SK-N-SH treated with all-trans-retinoic acid at 6 μM for 48 hours (cell line): Measurements from ENCODE around the gene LRMDA.

Source experiments
- ATAC-seq: fragments of 200-7000 bp; cut with Tn5 transposase; 3 replicates; pipeline ENCODE4 v1.9.1; 2020; ENCODE audit warnings: mild to moderate bottlenecking, moderate library complexity
- ARNTL ChIP-seq: fragments of 450-650 bp; formaldehyde crosslinking; IDR thresholded peaks from 2 replicates; pipeline ENCODE4 v1.5.0; 2020; ENCODE audit warnings: low read depth, mild to moderate bottlenecking, moderate library complexity, borderline replicate concordance
- BACH2 ChIP-seq: fragments of 250-450 bp; sonication (Bioruptor Pico); IDR thresholded peaks from 2 replicates; pipeline ENCODE4 v1.9.0; 2021; ENCODE audit warnings: mild to moderate bottlenecking, borderline replicate concordance
- CSDC2 ChIP-seq: fragments of 250-450 bp; sonication (Bioruptor Pico); IDR thresholded peaks from 2 replicates; pipeline ENCODE4 v1.5.0; 2020; ENCODE audit warnings: mild to moderate bottlenecking, moderate library complexity
- ESRRG ChIP-seq: fragments of 250-450 bp; sonication (Bioruptor Pico); IDR thresholded peaks from 2 replicates; pipeline ENCODE4 v1.6.1; 2021; ENCODE audit warnings: mild to moderate bottlenecking
- GLIS3 ChIP-seq: fragments of 250-450 bp; sonication (Bioruptor Pico); IDR thresholded peaks from 2 replicates; pipeline ENCODE4 v1.5.0; 2020; ENCODE audit warnings: mild to moderate bottlenecking, moderate library complexity
- OSR1 ChIP-seq: fragments of 250-450 bp; sonication (Bioruptor Pico); IDR thresholded peaks from 2 replicates; pipeline ENCODE4 v1.8.0; 2022; ENCODE audit warnings: moderate library complexity, mild to moderate bottlenecking, inconsistent platforms
- PPARA ChIP-seq: fragments of 250-450 bp; sonication (Bioruptor Pico); IDR thresholded peaks from 2 replicates; pipeline ENCODE4 v1.5.0; 2020; ENCODE audit warnings: mild to moderate bottlenecking, borderline replicate concordance
- RARB ChIP-seq: fragments of 250-450 bp; sonication (Bioruptor Pico); IDR thresholded peaks from 2 replicates; pipeline ENCODE4 v1.8.0; 2021; ENCODE audit warnings: mild to moderate bottlenecking, moderate library complexity
- TCF4 ChIP-seq: fragments of 250-450 bp; sonication (Bioruptor Pico); IDR thresholded peaks from 2 replicates; pipeline ENCODE4 v1.8.0; 2021; ENCODE audit warnings: mild to moderate bottlenecking, moderate library complexity, borderline replicate concordance
- TOX ChIP-seq: fragments of 250-450 bp; sonication (Bioruptor Pico); IDR thresholded peaks from 2 replicates; pipeline ENCODE4 v1.8.0; 2021; ENCODE audit warnings: mild to moderate bottlenecking, moderate library complexity, borderline replicate concordance
- ZC3H10 ChIP-seq: fragments of 250-450 bp; sonication (Bioruptor Pico); IDR thresholded peaks from 2 replicates; pipeline ENCODE4 v1.5.1; 2021; ENCODE audit warnings: mild to moderate bottlenecking, moderate library complexity
- ZFP3 ChIP-seq: fragments of 250-450 bp; sonication (Bioruptor Pico); IDR thresholded peaks from 2 replicates; pipeline ENCODE4 v1.5.0; 2020; ENCODE audit warnings: mild to moderate bottlenecking, moderate library complexity
- ZFP30 ChIP-seq: fragments of 450-650 bp; formaldehyde crosslinking; IDR thresholded peaks from 2 replicates; pipeline ENCODE4 v1.5.0; 2022; ENCODE audit warnings: mild to moderate bottlenecking, moderate library complexity
- ZNF565 ChIP-seq: fragments of 450-650 bp; formaldehyde crosslinking; conservative IDR thresholded peaks from 2 replicates; pipeline ENCODE4 v1.5.0; 2020; ENCODE audit warnings: low read depth, mild to moderate bottlenecking, moderate library complexity
- ZNF70 ChIP-seq: fragments of 450-650 bp; formaldehyde crosslinking; IDR thresholded peaks from 2 replicates; pipeline ENCODE4 v1.5.0; 2020; ENCODE audit warnings: mild to moderate bottlenecking, moderate library complexity
- ZNF8 ChIP-seq: fragments of 450-650 bp; formaldehyde crosslinking; IDR thresholded peaks from 2 replicates; pipeline ENCODE4 v1.5.0; 2020; ENCODE audit warnings: mild to moderate bottlenecking, moderate library complexity
- TF ChIP-seq, protein P1 (sequence below): fragments of 250-450 bp; sonication (Bioruptor Pico); IDR thresholded peaks from 2 replicates; pipeline ENCODE4 v1.8.0; 2020; ENCODE audit warnings: mild to moderate bottlenecking, moderate library complexity, borderline replicate concordance
- TF ChIP-seq, protein P2 (sequence below): fragments of 250-450 bp; sonication (Bioruptor Pico); IDR thresholded peaks from 2 replicates; pipeline ENCODE4 v1.5.1; 2020; ENCODE audit warnings: low read depth, mild to moderate bottlenecking, moderate library complexity
- TF ChIP-seq, protein P3 (sequence below): fragments of 250-450 bp; sonication (Bioruptor Pico); IDR thresholded peaks from 2 replicates; pipeline ENCODE4 v1.8.0; 2021; ENCODE audit warnings: low read depth, mild to moderate bottlenecking, moderate library complexity, borderline replicate concordance
- TF ChIP-seq, protein P4 (sequence below): fragments of 250-450 bp; sonication (Bioruptor Pico); IDR thresholded peaks from 2 replicates; pipeline ENCODE4 v1.5.1; 2021; ENCODE audit warnings: mild to moderate bottlenecking, moderate library complexity
- TF ChIP-seq, protein P5 (sequence below): fragments of 250-450 bp; sonication (Bioruptor Pico); IDR thresholded peaks from 2 replicates; pipeline ENCODE4 v1.5.0; 2020; ENCODE audit warnings: mild to moderate bottlenecking, moderate library complexity

LRMDA gene

DNA sequence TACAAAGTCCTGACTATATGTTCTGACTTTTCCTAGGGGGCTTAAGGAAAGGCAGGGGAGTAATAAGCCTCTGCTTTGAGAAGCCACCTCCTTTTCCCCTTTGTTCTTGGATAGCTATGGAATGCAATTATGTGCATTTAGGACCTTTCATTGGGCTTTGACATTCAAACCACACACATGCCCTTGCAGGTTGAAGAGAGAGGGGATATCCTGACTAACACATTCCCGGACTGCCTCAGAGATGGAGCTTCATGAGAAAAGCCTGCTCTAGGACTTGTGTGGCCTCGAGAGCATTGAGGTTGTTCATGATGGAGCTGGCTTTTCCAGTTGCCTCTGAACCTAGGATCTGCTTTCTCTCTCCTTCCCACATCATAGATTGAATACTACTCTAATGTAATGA, 694.5 kb downstream of the LRMDA start:
- TF ChIP-seq ZNF70 (CRISPR knock-in tag), result no peak
- TF ChIP-seq, protein P1, sequence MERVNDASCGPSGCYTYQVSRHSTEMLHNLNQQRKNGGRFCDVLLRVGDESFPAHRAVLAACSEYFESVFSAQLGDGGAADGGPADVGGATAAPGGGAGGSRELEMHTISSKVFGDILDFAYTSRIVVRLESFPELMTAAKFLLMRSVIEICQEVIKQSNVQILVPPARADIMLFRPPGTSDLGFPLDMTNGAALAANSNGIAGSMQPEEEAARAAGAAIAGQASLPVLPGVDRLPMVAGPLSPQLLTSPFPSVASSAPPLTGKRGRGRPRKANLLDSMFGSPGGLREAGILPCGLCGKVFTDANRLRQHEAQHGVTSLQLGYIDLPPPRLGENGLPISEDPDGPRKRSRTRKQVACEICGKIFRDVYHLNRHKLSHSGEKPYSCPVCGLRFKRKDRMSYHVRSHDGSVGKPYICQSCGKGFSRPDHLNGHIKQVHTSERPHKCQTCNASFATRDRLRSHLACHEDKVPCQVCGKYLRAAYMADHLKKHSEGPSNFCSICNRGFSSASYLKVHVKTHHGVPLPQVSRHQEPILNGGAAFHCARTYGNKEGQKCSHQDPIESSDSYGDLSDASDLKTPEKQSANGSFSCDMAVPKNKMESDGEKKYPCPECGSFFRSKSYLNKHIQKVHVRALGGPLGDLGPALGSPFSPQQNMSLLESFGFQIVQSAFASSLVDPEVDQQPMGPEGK (CRISPR knock-in tag), result no peak
- TF ChIP-seq, protein P2, sequence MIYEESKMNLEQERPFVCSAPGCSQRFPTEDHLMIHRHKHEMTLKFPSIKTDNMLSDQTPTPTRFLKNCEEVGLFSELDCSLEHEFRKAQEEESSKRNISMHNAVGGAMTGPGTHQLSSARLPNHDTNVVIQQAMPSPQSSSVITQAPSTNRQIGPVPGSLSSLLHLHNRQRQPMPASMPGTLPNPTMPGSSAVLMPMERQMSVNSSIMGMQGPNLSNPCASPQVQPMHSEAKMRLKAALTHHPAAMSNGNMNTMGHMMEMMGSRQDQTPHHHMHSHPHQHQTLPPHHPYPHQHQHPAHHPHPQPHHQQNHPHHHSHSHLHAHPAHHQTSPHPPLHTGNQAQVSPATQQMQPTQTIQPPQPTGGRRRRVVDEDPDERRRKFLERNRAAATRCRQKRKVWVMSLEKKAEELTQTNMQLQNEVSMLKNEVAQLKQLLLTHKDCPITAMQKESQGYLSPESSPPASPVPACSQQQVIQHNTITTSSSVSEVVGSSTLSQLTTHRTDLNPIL (CRISPR knock-in tag), result no peak
- TF ChIP-seq, protein P3, sequence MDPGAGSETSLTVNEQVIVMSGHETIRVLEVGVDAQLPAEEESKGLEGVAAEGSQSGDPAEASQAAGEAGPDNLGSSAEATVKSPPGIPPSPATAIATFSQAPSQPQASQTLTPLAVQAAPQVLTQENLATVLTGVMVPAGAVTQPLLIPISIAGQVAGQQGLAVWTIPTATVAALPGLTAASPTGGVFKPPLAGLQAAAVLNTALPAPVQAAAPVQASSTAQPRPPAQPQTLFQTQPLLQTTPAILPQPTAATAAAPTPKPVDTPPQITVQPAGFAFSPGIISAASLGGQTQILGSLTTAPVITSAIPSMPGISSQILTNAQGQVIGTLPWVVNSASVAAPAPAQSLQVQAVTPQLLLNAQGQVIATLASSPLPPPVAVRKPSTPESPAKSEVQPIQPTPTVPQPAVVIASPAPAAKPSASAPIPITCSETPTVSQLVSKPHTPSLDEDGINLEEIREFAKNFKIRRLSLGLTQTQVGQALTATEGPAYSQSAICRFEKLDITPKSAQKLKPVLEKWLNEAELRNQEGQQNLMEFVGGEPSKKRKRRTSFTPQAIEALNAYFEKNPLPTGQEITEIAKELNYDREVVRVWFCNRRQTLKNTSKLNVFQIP (CRISPR knock-in tag), result no peak
- no peak for TF ChIP-seq ZFP30
- no peak for TF ChIP-seq OSR1 (CRISPR knock-in tag)
- TF ChIP-seq ZC3H10 (CRISPR knock-in tag), result no peak
- TF ChIP-seq PPARA (CRISPR knock-in tag), result no peak
- TF ChIP-seq RARB (CRISPR knock-in tag), result no peak
- TF ChIP-seq BACH2 (CRISPR knock-in tag), result no peak
- TF ChIP-seq ESRRG (CRISPR knock-in tag), result no peak
- TF ChIP-seq ZNF8 (CRISPR knock-in tag), result no peak
- no peak for TF ChIP-seq ZFP3 (CRISPR knock-in tag)
- TF ChIP-seq, protein P4, sequence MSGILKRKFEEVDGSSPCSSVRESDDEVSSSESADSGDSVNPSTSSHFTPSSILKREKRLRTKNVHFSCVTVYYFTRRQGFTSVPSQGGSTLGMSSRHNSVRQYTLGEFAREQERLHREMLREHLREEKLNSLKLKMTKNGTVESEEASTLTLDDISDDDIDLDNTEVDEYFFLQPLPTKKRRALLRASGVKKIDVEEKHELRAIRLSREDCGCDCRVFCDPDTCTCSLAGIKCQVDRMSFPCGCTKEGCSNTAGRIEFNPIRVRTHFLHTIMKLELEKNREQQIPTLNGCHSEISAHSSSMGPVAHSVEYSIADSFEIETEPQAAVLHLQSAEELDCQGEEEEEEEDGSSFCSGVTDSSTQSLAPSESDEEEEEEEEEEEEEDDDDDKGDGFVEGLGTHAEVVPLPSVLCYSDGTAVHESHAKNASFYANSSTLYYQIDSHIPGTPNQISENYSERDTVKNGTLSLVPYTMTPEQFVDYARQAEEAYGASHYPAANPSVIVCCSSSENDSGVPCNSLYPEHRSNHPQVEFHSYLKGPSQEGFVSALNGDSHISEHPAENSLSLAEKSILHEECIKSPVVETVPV, result no peak
- no peak for TF ChIP-seq TCF4 (CRISPR knock-in tag)
- no peak for TF ChIP-seq ZNF565 (CRISPR knock-in tag)
- no peak for TF ChIP-seq TOX
- TF ChIP-seq ARNTL (CRISPR knock-in tag), result no peak
- TF ChIP-seq CSDC2 (CRISPR knock-in tag), result no peak
- no peak for TF ChIP-seq GLIS3 (CRISPR knock-in tag)
- ATAC-seq, result no peak

DNA sequence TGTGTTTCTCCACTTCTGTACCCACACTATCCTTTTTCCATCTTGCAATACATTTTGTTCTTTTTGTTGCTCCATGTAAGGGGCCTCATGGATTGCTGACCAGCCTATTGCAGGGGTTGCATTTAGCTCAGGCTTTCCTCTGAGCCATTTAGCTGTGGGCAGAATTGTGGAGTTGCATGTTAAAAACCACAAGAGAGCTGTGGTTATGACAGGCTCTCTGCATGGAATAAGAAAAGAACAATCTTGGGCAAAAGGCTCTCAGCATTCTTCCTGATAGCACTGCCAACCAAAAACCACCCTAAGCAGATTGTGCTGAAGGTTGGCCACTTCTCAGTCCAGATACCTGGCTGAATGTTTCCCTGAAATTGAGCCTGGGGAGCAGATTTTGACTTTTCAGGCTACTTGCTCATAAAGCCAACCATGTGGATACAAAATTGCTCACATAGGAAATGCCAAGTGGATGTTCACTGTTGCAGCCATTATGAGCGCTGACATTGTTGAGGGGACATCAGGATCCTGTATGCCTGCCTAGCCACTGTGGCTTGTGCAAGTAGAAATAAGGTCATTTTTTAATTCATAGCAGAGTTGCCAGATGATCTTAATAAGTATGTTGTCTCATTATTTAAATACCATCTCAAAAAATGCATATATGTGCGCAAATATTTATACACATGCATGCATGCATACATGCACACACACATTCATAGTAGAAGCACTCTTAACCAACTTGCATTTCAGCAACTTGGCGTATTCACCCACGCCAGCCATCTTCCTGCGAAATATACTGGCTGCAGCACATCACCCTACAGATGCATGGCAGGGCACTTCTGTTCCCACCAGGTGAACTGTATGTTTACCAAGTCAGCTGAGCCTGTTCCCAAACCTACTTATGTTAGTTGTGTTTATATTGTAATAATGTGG, 695.4 kb downstream of the LRMDA start:
- no peak for ATAC-seq
- TF ChIP-seq, protein P3 (CRISPR knock-in tag), result no peak
- TF ChIP-seq ZFP30, result no peak
- TF ChIP-seq BACH2 (CRISPR knock-in tag), result no peak
- TF ChIP-seq PPARA (CRISPR knock-in tag), result no peak

DNA sequence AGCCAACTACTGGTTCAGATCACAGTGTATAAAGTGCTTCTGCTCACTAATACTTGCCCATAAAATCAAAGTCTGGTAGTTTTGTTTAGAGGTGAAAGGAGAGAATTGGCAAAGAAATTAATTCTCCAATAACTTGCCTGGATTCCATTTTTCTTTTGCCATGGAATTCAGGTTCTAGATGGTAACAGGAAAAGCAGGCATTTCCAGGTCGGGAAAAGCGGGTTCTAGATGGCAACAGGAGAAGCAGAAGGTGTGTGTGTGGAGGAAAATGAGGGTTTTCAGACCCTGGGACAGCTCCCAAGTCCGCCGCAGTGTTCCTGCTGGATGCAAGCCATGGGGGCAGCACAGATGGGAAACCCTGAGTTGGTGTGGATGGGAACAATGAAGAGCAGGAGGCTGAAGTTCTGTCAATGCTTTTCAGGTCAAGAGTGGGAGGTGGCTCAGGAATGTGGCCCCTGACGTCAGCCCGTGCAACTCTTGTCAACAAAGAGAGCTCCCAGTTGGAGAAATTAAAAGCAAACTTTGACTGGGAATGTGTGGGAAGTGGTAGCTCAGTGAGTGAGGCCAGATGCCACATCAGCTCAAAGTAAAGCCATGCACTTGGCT, 696.7 kb downstream of the LRMDA start:
- ATAC-seq, result no peak
- no peak for TF ChIP-seq ESRRG (CRISPR knock-in tag)
- TF ChIP-seq, protein P4, result no peak
- TF ChIP-seq, protein P5, sequence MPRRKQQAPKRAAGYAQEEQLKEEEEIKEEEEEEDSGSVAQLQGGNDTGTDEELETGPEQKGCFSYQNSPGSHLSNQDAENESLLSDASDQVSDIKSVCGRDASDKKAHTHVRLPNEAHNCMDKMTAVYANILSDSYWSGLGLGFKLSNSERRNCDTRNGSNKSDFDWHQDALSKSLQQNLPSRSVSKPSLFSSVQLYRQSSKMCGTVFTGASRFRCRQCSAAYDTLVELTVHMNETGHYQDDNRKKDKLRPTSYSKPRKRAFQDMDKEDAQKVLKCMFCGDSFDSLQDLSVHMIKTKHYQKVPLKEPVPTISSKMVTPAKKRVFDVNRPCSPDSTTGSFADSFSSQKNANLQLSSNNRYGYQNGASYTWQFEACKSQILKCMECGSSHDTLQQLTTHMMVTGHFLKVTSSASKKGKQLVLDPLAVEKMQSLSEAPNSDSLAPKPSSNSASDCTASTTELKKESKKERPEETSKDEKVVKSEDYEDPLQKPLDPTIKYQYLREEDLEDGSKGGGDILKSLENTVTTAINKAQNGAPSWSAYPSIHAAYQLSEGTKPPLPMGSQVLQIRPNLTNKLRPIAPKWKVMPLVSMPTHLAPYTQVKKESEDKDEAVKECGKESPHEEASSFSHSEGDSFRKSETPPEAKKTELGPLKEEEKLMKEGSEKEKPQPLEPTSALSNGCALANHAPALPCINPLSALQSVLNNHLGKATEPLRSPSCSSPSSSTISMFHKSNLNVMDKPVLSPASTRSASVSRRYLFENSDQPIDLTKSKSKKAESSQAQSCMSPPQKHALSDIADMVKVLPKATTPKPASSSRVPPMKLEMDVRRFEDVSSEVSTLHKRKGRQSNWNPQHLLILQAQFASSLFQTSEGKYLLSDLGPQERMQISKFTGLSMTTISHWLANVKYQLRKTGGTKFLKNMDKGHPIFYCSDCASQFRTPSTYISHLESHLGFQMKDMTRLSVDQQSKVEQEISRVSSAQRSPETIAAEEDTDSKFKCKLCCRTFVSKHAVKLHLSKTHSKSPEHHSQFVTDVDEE (CRISPR knock-in tag), result no peak
- TF ChIP-seq ZNF70 (CRISPR knock-in tag), result no peak
- TF ChIP-seq RARB (CRISPR knock-in tag), result no peak
- TF ChIP-seq PPARA (CRISPR knock-in tag), result no peak
- TF ChIP-seq, protein P3 (CRISPR knock-in tag), result no peak
- TF ChIP-seq ZNF565 (CRISPR knock-in tag), result no peak
- no peak for TF ChIP-seq ARNTL (CRISPR knock-in tag)
